H9 (cell line): ENCODE data around the gene SH3GL3. TPM values are rescaled to one million over a fixed set of nuclear protein-coding genes. Genes with fewer than 3 reads are reported as not detected.

ENCODE experiments used
- DNase-seq: peaks from one replicate; pipeline ENCODE4 v3.0.0-alpha.2; 2017
- H2AFZ ChIP-seq: one replicate; pipeline ENCODE4 v1.6.1; 2013; ENCODE audit warnings: mild to moderate bottlenecking, low read length, control low read depth, moderate library complexity
- H2AK5ac ChIP-seq: 2 replicates; pipeline ENCODE4 v1.6.1; 2013; ENCODE audit warnings: low read length, control low read depth, mixed read lengths; ENCODE audit not compliant: insufficient read length
- H2BK120ac ChIP-seq: one replicate; pipeline ENCODE4 v1.6.1; 2013; ENCODE audit warnings: low read depth, mild to moderate bottlenecking, low read length, control low read depth, inconsistent platforms; ENCODE audit not compliant: poor library complexity, severe bottlenecking
- H2BK12ac ChIP-seq: 2 replicates; pipeline ENCODE4 v1.6.1; 2013; ENCODE audit warnings: low read length, control low read depth, mixed read lengths, low read depth; ENCODE audit not compliant: insufficient read length
- H2BK15ac ChIP-seq: 2 replicates; pipeline ENCODE4 v1.6.1; 2013; ENCODE audit warnings: low read depth, low read length, control low read depth
- H2BK20ac ChIP-seq: one replicate; pipeline ENCODE4 v1.6.1; 2013; ENCODE audit warnings: low read depth, mild to moderate bottlenecking, low read length, control low read depth, inconsistent platforms; ENCODE audit not compliant: poor library complexity, severe bottlenecking
- H2BK5ac ChIP-seq: 2 replicates; pipeline ENCODE4 v1.6.1; 2013; ENCODE audit warnings: low read length, control low read depth, mixed read lengths; ENCODE audit not compliant: insufficient read length
- H3K14ac ChIP-seq: 2 replicates; pipeline ENCODE4 v1.6.1; 2013; ENCODE audit warnings: low read length, control low read depth; ENCODE audit not compliant: insufficient read depth
- H3K18ac ChIP-seq: 2 replicates; pipeline ENCODE4 v1.6.1; 2013; ENCODE audit warnings: low read depth, mild to moderate bottlenecking, mixed read lengths, low read length, control low read depth; ENCODE audit not compliant: insufficient read length
- H3K23ac ChIP-seq: 2 replicates; pipeline ENCODE4 v1.6.1; 2013; ENCODE audit warnings: low read length, control low read depth, mixed read lengths, low read depth; ENCODE audit not compliant: insufficient read length
- H3K23me2 ChIP-seq: 2 replicates; pipeline ENCODE4 v1.6.1; 2013; ENCODE audit warnings: low read depth, mild to moderate bottlenecking, mixed read lengths, low read length, control low read depth; ENCODE audit not compliant: insufficient read length, poor library complexity, severe bottlenecking
- H3K27ac ChIP-seq: 2 replicates; pipeline ENCODE4 v1.5.1; 2013; ENCODE audit warnings: low read length, control low read depth, mixed read lengths, low read depth; ENCODE audit not compliant: insufficient read length
- H3K27me3 ChIP-seq: 2 replicates; pipeline ENCODE4 v1.6.1; 2013; ENCODE audit warnings: low read length, control low read depth, inconsistent platforms; ENCODE audit not compliant: insufficient read depth
- H3K4ac ChIP-seq: 2 replicates; pipeline ENCODE4 v1.6.1; 2013; ENCODE audit warnings: low read depth, mild to moderate bottlenecking, control low read depth, inconsistent platforms, low read length, moderate library complexity
- H3K4me1 ChIP-seq: 2 replicates; pipeline ENCODE4 v1.6.1; 2013; ENCODE audit warnings: low read length, control low read depth, inconsistent platforms; ENCODE audit not compliant: insufficient read depth
- H3K4me2 ChIP-seq: 2 replicates; pipeline ENCODE4 v1.6.1; 2013; ENCODE audit warnings: low read length, control low read depth, mixed read lengths; ENCODE audit not compliant: insufficient read length, insufficient read depth
- H3K56ac ChIP-seq: 2 replicates; pipeline ENCODE4 v1.6.1; 2013; ENCODE audit warnings: low read depth, mild to moderate bottlenecking, mixed read lengths, low read length, control low read depth; ENCODE audit not compliant: insufficient read length
- H3K79me1 ChIP-seq: 2 replicates; pipeline ENCODE4 v1.6.1; 2013; ENCODE audit warnings: low read depth, mild to moderate bottlenecking, moderate library complexity, low read length, control low read depth, inconsistent platforms; ENCODE audit not compliant: insufficient read depth, poor library complexity, severe bottlenecking
- H3K79me2 ChIP-seq: 2 replicates; pipeline ENCODE4 v1.6.1; 2013; ENCODE audit warnings: low read length, control low read depth, inconsistent platforms; ENCODE audit not compliant: insufficient read depth
- H3K9ac ChIP-seq: 2 replicates; pipeline ENCODE4 v1.6.1; 2013; ENCODE audit warnings: low read length, control low read depth, mixed read lengths; ENCODE audit not compliant: insufficient read length; ENCODE audit errors: extremely low read depth
- H3K9me3 ChIP-seq: one replicate; pipeline ENCODE4 v1.6.1; 2013; ENCODE audit warnings: low read depth, low read length, inconsistent platforms; ENCODE audit not compliant: control insufficient read depth
- H3T11ph ChIP-seq: one replicate; pipeline ENCODE4 v1.6.1; 2013; ENCODE audit warnings: mild to moderate bottlenecking, low read length, control low read depth, inconsistent platforms
- H4K20me1 ChIP-seq: one replicate; pipeline ENCODE4 v1.6.1; 2013; ENCODE audit not compliant: control insufficient read depth, insufficient read length, insufficient read depth
- H4K5ac ChIP-seq: 2 replicates; pipeline ENCODE4 v1.6.1; 2013; ENCODE audit warnings: low read depth, mild to moderate bottlenecking, mixed read lengths, low read length, control low read depth; ENCODE audit not compliant: insufficient read length
- H4K8ac ChIP-seq: replicated peaks from 2 replicates; pipeline ENCODE4 v1.6.1; 2013; ENCODE audit warnings: low read length, control low read depth, mixed read lengths, low read depth; ENCODE audit not compliant: insufficient read length
- H4K91ac ChIP-seq: 2 replicates; pipeline ENCODE4 v1.6.1; 2013; ENCODE audit warnings: low read depth, mild to moderate bottlenecking, moderate library complexity, mixed read lengths, low read length, control low read depth; ENCODE audit not compliant: insufficient read length
- H3K27ac Mint-ChIP-seq, 3 experiments: 2 replicates in 2 of 3; 3 replicates in 1 of 3; pipeline ENCODE4 v1.8.0; 2020 to 2021; ENCODE audit warnings: mixed read lengths in 3 of 3, mild to moderate bottlenecking in 1 of 3, moderate library complexity in 1 of 3
- H3K27me3 Mint-ChIP-seq: 2 replicates; pipeline ENCODE4 v1.8.0; 2021; ENCODE audit warnings: low read depth, mild to moderate bottlenecking, moderate library complexity, mixed read lengths
- H3K36me3 Mint-ChIP-seq, 3 experiments: 2 replicates in 2 of 3; 3 replicates in 1 of 3; pipeline ENCODE4 v1.8.0; 2020 to 2021; ENCODE audit warnings: low read depth in 3 of 3, mixed read lengths in 3 of 3; ENCODE audit not compliant: insufficient read depth in 1 of 3
- H3K4me1 Mint-ChIP-seq, 2 experiments: 2 replicates each; pipeline ENCODE4 v1.8.0; 2020; ENCODE audit warnings: mixed read lengths in 2 of 2
- H3K4me3 Mint-ChIP-seq, 2 experiments: 2 replicates in 1 of 2; 3 replicates in 1 of 2; pipeline ENCODE4 v1.8.0; 2020 to 2021; ENCODE audit warnings: mild to moderate bottlenecking in 2 of 2, mixed read lengths in 2 of 2, moderate library complexity in 1 of 2
- H3K9me3 Mint-ChIP-seq, 2 experiments: 2 replicates in 1 of 2; 3 replicates in 1 of 2; pipeline ENCODE4 v1.8.0; 2020; ENCODE audit warnings: mild to moderate bottlenecking in 2 of 2, mixed read lengths in 2 of 2, moderate library complexity in 1 of 2
- CTCF ChIP-seq: fragments of 200-600 bp; sonication (generic); conservative IDR thresholded peaks from 3 replicates; pipeline ENCODE4 v1.8.0; 2021; ENCODE audit warnings: antibody characterized with exemption, mild to moderate bottlenecking
- WGBS: extraction: QIAGEN DNeasy Blood & Tissue Kit; methylation state at CpG from one replicate; pipeline ENCODE4 v1.1.7; 2013; ENCODE audit warnings: missing lambda C conversion rate, low lambda C conversion rate, mixed read lengths; ENCODE audit not compliant: insufficient read length; ENCODE audit errors: extremely low coverage; 5-methylcytosine and 5-hydroxymethylcytosine counted together
- total RNA-seq: library from RNA; stranded (reverse); gene quantifications from 2 replicates; pipeline ENCODE4 v1.2.1, GENCODE V29; 2021

Gene SH3GL3
- total RNA-seq, 1 experiment from 2014 or later: 11.2 TPM

- Mint-ChIP-seq H3K27me3 (no peaks in the 10 kb centered on the region), H3K9me3 (peaks cover 25 to 26% of the 10 kb centered on the region in 2 experiments)
- H3K79me2 ChIP-seq: no peaks in the 10 kb centered on the region
Measured at GRCh38 chr15:83496766-83497165, 49.6 kb downstream of the SH3GL3 start.

More at GRCh38 chr15:83496766-83497165, 49.6 kb downstream of the SH3GL3 start:
- Histone ChIP-seq H3T11ph (no peak overlapping the region), H4K5ac (no peak overlapping the region), H4K8ac (no peak overlapping the region), H2BK5ac (no peak overlapping the region), H3K27me3 (no peaks in the 10 kb centered on the region), H2BK120ac (no peak overlapping the region), H3K23me2 (no peaks in the 10 kb centered on the region), H3K56ac (no peak overlapping the region), H3K23ac (no peak overlapping the region), H2BK12ac (no peak overlapping the region), H2AK5ac (no peak overlapping the region), H4K91ac (no peak overlapping the region), H3K4me1 (no peaks in the 10 kb centered on the region; the same call in 1 of the 2 replicates), H4K20me1 (no peaks in the 10 kb centered on the region), H3K14ac (no peak overlapping the region), H3K9me3 (peaks cover 8% of the 10 kb centered on the region), H3K27ac (no peak overlapping the region), H3K4me2 (no peak overlapping the region), H3K4ac (no peak overlapping the region), H3K9ac (no peak overlapping the region), H3K18ac (no peak overlapping the region), H2BK20ac (no peak overlapping the region), H2AFZ (no peak overlapping the region), H2BK15ac (no peak overlapping the region), H3K79me1 (no peaks in the 10 kb centered on the region)
- Mint-ChIP-seq H3K36me3 (peaks cover 17 to 26% (median 24%) of the 10 kb centered on the region in 3 experiments), H3K4me1 (peaks cover 13 to 15% of the 10 kb centered on the region in 2 experiments), H3K4me3 (no peak overlapping the region), H3K27ac (peak overlapping the region in 1 of 3 experiments; percentile 62; a peak in 2 of 7 replicates)
- TF ChIP-seq CTCF: no peak
- whole genome bisulfite sequencing: no CpG with 5 or more reads among the region's 1 CpG
- DNase-seq: no peak
